ENCODE results near the gene AXDND1. TPM values are rescaled to one million over a fixed set of nuclear protein-coding genes. Genes with fewer than 3 reads are reported as not detected.
"Not testable (repeated sequence)": the region's sequence is repeated elsewhere in the genome, so short reads cannot be mapped to it uniquely, and the experiment has no call there.

Gene AXDND1
- total RNA-seq, 4 donors from 2014 or later, result not detected

GRCh38 chr1:179437171-179437570 is 71.4 kb downstream of the AXDND1 start:
- in situ Hi-C loops (cut with MboI; ENCODE audit: low sequenced_read_pairs in 4 of 4), result no loop called here
- H3K36me3 ChIP-seq, result no peaks in the 10 kb centered on the region

GRCh38 chr1:179439646-179440045 is 73.9 kb downstream of the AXDND1 start:
- H3K4me1 ChIP-seq; H3K36me3 ChIP-seq; in situ Hi-C loops (cut with MboI; ENCODE audit: low sequenced_read_pairs in 4 of 4); ATAC-seq; H3K27me3 ChIP-seq; H3K4me3 ChIP-seq; DNase-seq; intact Hi-C loops (cut with DNase I; ENCODE audit: low total_unique reads); H3K27ac ChIP-seq; H3K9me3 ChIP-seq: not testable (repeated sequence)

More at GRCh38 chr1:179437171-179437570, 71.4 kb downstream of the AXDND1 start:
- intact Hi-C loops (cut with DNase I; ENCODE audit: low total_unique reads), result no loop called here
- DNase-seq (no peak), ATAC-seq (no peak)
- H3K9me3 ChIP-seq, result no peaks in the 10 kb centered on the region
- no peak for TF ChIP-seq CTCF (IDR thresholded peaks at IDR 0.05 in 4 of 5, conservative IDR thresholded peaks at IDR 0.05 in 1 of 5)
- no peak overlapping the region for H3K27ac ChIP-seq
- H3K27me3 ChIP-seq, result no peaks in the 10 kb centered on the region
- H3K4me1 ChIP-seq, result no peaks in the 10 kb centered on the region
- no peak overlapping the region for H3K4me3 ChIP-seq

- H3K4me3 ChIP-seq; intact Hi-C loops (cut with DNase I; ENCODE audit: low total_unique reads); H3K27me3 ChIP-seq; H3K9me3 ChIP-seq; H3K36me3 ChIP-seq; ATAC-seq; in situ Hi-C loops (cut with MboI; ENCODE audit: low sequenced_read_pairs in 4 of 4); H3K27ac ChIP-seq; DNase-seq; H3K4me1 ChIP-seq: not testable (repeated sequence)
Measured at GRCh38 chr1:179440301-179440700, 74.5 kb downstream of the AXDND1 start.

GRCh38 chr1:179440971-179441370 is 75.2 kb downstream of the AXDND1 start:
- Histone ChIP-seq H3K4me3 (no peak overlapping the region), H3K36me3 (no peaks in the 10 kb centered on the region), H3K4me1 (no peaks in the 10 kb centered on the region), H3K27me3 (no peaks in the 10 kb centered on the region), H3K9me3 (no peaks in the 10 kb centered on the region), H3K27ac (no peak overlapping the region)
- DNase-seq (no peak), ATAC-seq (no peak)
- TF ChIP-seq CTCF (IDR thresholded peaks at IDR 0.05 in 4 of 5, conservative IDR thresholded peaks at IDR 0.05 in 1 of 5) (no peak), POLR2A (IDR thresholded peaks at IDR 0.05) (no peak)
- in situ Hi-C loops (cut with MboI; ENCODE audit: low sequenced_read_pairs in 4 of 4) (no loop called here), intact Hi-C loops (cut with DNase I; ENCODE audit: low total_unique reads) (no loop called here)

GRCh38 chr1:179441501-179441900 is 75.7 kb downstream of the AXDND1 start:
- DNase-seq, result no peak
- Histone ChIP-seq H3K36me3 (no peaks in the 10 kb centered on the region), H3K27me3 (no peaks in the 10 kb centered on the region), H3K4me1 (no peaks in the 10 kb centered on the region), H3K27ac (no peak overlapping the region), H3K9me3 (no peaks in the 10 kb centered on the region), H3K4me3 (no peak overlapping the region)
- intact Hi-C loops (cut with DNase I; ENCODE audit: low total_unique reads) (no loop called here), in situ Hi-C loops (cut with MboI; ENCODE audit: low sequenced_read_pairs in 4 of 4) (no loop called here)
- no peak for ATAC-seq
- TF ChIP-seq CTCF (IDR thresholded peaks at IDR 0.05 in 4 of 5, conservative IDR thresholded peaks at IDR 0.05 in 1 of 5) (no peak), POLR2A (IDR thresholded peaks at IDR 0.05) (no peak)

- ATAC-seq; DNase-seq; H3K36me3 ChIP-seq; H3K9me3 ChIP-seq; H3K27ac ChIP-seq; H3K27me3 ChIP-seq; intact Hi-C loops (cut with DNase I; ENCODE audit: low total_unique reads); in situ Hi-C loops (cut with MboI; ENCODE audit: low sequenced_read_pairs in 4 of 4); H3K4me1 ChIP-seq; H3K4me3 ChIP-seq: not testable (repeated sequence)
Measured at GRCh38 chr1:179442846-179443245, 77.1 kb downstream of the AXDND1 start.

Data from gastrocnemius medialis (tissue), 4 donors.